Neutrophil (primary cell): ENCODE measurements around the gene KCNE4.

Source experiments
- H3K27ac ChIP-seq: fragments of 200-600 bp; sonication (generic); 2 replicates; pipeline ENCODE4 v1.5.1; 2016; ENCODE audit warnings: mild to moderate bottlenecking, moderate library complexity
- H3K27me3 ChIP-seq: fragments of 200-600 bp; sonication (generic); 2 replicates; pipeline ENCODE4 v1.6.0; 2016; ENCODE audit warnings: mild to moderate bottlenecking
- H3K36me3 ChIP-seq: fragments of 200-600 bp; sonication (generic); 2 replicates; pipeline ENCODE4 v1.5.1; 2017
- H3K4me1 ChIP-seq, 2 experiments: fragments of 200-600 bp in 1 of 2; sonication (generic) in 1 of 2; 1 replicate in 1 of 2; 2 replicates in 1 of 2; pipeline versions ENCODE4 v1.5.1 to v1.6.1; 2013 to 2016; ENCODE audit warnings: low read depth in 1 of 2, low read length in 1 of 2, mild to moderate bottlenecking in 1 of 2, moderate library complexity in 1 of 2; ENCODE audit not compliant: control insufficient read depth in 1 of 2, insufficient read depth in 1 of 2
- H3K4me3 ChIP-seq, 2 experiments: fragments of 200-600 bp in 1 of 2; sonication (generic) in 1 of 2; 1 replicate in 1 of 2; 2 replicates in 1 of 2; pipeline ENCODE4 v1.5.1; 2013 to 2016; ENCODE audit warnings: low read depth in 1 of 2, low read length in 1 of 2, mild to moderate bottlenecking in 1 of 2, moderate library complexity in 1 of 2
- H3K9me3 ChIP-seq: fragments of 200-600 bp; sonication (generic); 2 replicates; pipeline ENCODE4 v1.5.1; 2016
- CTCF ChIP-seq: fragments of 200-600 bp; sonication (generic); IDR thresholded peaks from 2 replicates; pipeline ENCODE4 v1.5.1; 2016; ENCODE audit warnings: antibody characterized with exemption

KCNE4 gene

DNA sequence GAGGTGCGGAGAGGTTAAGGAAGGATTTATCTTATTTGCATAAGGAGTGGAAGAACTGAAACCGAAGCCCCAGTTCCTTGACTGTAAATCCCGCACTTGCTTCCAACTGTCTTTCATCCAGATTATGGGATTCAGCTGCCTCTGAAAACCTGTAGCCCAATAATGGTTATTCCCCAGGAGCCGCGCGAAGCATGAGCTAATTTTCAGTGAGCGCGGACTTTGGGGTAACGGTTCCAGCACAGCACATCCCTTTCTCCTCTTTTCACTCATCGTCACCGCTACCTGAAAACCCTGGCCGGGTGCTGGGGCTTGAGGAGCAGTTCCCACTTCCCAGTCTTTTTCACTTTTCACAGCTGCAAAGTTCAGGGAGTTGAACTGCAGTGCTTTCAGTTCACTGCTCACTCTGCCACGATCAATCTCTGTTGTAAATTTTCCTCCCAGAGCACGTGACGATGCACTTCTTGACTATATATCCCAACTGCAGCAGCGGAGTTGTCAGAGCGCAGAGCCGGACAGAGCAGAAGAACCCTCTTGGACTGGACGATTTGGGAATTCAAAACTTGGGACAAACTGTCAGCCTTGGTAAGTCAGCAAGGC lies at the start of gene KCNE4:
KCNE4 (plus strand) TSS at position 498 of the 597 bp plus-strand sequence. CDS start 641 bp downstream, outside the sequence.
- TF ChIP-seq CTCF: no peak
- H3K9me3 ChIP-seq: no peaks in the 10 kb centered on the region
- H3K4me1 ChIP-seq: peaks cover 7 to 8% of the 10 kb centered on the region in 2 experiments
- no peaks in the 10 kb centered on the region for H3K36me3 ChIP-seq
- no peak within 1 kb of the TSS for H3K4me3 ChIP-seq
- H3K27ac ChIP-seq: no peak within 1 kb of the TSS
- no peaks in the 10 kb centered on the region for H3K27me3 ChIP-seq

DNA sequence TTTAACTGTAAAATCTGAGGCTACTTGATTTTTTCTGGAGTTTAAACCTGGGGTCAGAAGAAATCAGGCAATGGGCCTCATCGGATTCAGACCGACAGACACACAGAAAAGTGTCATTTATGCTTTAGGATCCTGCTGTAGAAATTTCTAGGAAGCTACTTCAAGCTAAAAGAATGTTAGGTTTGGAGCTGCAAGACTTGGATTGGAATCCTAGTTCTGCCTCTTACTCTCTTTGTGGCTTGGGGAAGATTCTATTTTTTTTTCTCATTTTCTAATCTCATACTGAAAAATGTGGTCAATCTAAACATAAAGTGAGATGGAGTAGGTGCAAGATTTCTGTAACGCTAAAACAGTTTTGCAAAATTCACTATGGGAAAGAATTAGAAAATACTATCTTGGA lies 48.8 kb upstream of the KCNE4 start:
- Histone ChIP-seq H3K4me1 (no peaks in the 10 kb centered on the region), H3K4me3 (no peak overlapping the region), H3K27me3 (peaks cover 16% of the 10 kb centered on the region), H3K27ac (no peak overlapping the region), H3K36me3 (no peaks in the 10 kb centered on the region), H3K9me3 (no peaks in the 10 kb centered on the region)
- TF ChIP-seq CTCF: no peak

DNA sequence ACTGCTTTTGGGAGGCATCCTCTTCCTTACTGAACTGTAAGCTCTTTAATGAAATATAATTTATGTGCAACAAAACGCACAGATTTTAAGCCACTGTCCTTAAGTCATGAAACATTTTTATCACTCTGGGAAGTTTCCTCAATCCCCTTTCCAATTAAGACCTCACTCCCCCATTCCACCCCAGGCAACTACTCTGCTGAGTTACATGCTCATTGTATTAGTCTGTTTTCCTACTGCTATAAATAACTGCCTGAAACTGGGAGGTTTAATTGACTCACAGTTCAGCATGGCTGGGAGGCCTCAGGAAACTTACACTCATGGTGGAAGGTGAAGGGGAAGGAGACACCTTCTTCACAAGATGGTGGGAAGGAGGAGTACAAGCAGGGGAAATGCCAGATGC lies 46.5 kb upstream of the KCNE4 start:
- Histone ChIP-seq H3K4me3 (no peak overlapping the region), H3K9me3 (no peaks in the 10 kb centered on the region), H3K36me3 (no peaks in the 10 kb centered on the region), H3K4me1 (no peaks in the 10 kb centered on the region), H3K27ac (no peak overlapping the region), H3K27me3 (no peaks in the 10 kb centered on the region)
- no peak for TF ChIP-seq CTCF

DNA sequence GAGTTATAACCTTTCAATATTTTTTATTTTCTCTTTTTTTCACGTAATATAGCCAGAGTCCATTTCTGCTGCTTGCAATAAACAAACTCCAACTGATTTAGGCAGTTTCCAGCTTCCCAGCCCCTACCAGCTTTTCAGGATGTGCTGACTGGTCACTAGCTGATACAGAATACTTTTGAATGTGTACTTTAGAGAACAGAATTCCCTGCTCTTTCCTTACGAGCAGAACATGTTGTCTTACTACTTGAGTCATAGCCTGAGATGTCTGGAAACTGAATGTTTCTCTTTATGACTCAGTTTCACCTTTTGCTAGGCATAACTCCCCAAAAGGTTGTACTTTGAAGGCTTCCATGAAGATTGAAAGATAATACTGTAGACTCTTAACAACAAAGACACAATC lies 44.5 kb upstream of the KCNE4 start:
- H3K9me3 ChIP-seq: no peaks in the 10 kb centered on the region
- H3K27me3 ChIP-seq: no peaks in the 10 kb centered on the region
- no peaks in the 10 kb centered on the region for H3K4me1 ChIP-seq
- H3K4me3 ChIP-seq: no peak overlapping the region
- no peaks in the 10 kb centered on the region for H3K36me3 ChIP-seq
- H3K27ac ChIP-seq: no peak overlapping the region
- TF ChIP-seq CTCF: no peak

DNA sequence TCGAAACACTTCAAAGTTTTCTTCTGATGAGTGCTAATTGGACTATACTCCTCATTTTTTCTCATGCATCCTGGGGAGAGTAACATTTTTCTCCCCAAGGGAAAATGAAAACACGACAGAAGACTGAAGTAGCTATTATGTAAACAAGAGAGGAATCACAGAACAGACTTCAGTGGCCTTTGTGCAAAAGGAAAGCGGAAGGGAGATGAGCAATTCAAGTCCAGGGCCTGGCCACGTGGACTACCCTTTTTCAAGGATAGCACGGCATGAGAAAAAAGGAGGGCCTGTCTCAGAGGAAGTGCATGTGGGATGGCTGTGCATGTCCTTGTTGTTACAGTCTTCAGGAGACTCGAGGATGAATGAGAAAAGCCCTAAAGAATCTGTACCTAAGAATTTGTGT lies 43.8 kb upstream of the KCNE4 start:
- no peak overlapping the region for H3K27ac ChIP-seq
- TF ChIP-seq CTCF: no peak

DNA sequence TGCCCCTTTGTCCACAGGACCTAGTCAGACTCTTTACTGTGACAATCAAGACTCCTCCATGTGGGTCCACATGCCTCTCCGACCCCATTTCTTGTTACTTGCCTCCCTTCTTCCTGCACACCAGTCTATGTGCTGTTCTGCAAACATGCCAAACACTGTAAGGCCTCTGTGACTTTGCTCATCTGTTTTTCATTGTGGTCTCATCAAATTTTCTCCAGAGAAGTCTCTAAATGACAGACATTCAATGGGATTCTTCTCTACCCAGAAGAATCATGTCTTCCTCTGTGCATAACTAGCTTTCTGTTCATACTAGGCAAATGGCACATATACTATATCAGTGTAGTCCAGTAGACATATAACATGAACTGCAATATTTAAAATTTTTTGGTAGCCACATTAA lies 43.0 kb upstream of the KCNE4 start:
- Histone ChIP-seq H3K9me3 (no peaks in the 10 kb centered on the region), H3K4me3 (no peak overlapping the region), H3K27ac (no peak overlapping the region), H3K27me3 (no peaks in the 10 kb centered on the region), H3K4me1 (no peaks in the 10 kb centered on the region), H3K36me3 (no peaks in the 10 kb centered on the region)
- no peak for TF ChIP-seq CTCF

More for the DNA sequence above, 43.8 kb upstream of the KCNE4 start:
- Histone ChIP-seq H3K36me3 (no peaks in the 10 kb centered on the region), H3K4me3 (no peak overlapping the region), H3K4me1 (no peaks in the 10 kb centered on the region), H3K9me3 (no peaks in the 10 kb centered on the region), H3K27me3 (no peaks in the 10 kb centered on the region)
